Nephron (organoid): ENCODE results near the gene PDSS2.

Experiments
- H3K27ac Mint-ChIP-seq, 3 experiments: 2 replicates each; pipeline ENCODE4 v1.8.0; 2020; ENCODE audit warnings: mixed read lengths in 3 of 3, mild to moderate bottlenecking in 2 of 3, moderate library complexity in 1 of 3
- H3K27me3 Mint-ChIP-seq: 2 replicates; pipeline ENCODE4 v1.8.0; 2021; ENCODE audit warnings: low read depth, mild to moderate bottlenecking, moderate library complexity, mixed read lengths
- H3K36me3 Mint-ChIP-seq: 2 replicates; pipeline ENCODE4 v1.8.0; 2020; ENCODE audit warnings: low read depth, mixed read lengths
- H3K4me1 Mint-ChIP-seq: 2 replicates; pipeline ENCODE4 v1.8.0; 2020; ENCODE audit warnings: mixed read lengths
- H3K4me3 Mint-ChIP-seq, 3 experiments: 2 replicates each; pipeline ENCODE4 v1.8.0; 2020; ENCODE audit warnings: mild to moderate bottlenecking in 3 of 3, mixed read lengths in 3 of 3, moderate library complexity in 2 of 3
- H3K9me3 Mint-ChIP-seq: 2 replicates; pipeline ENCODE4 v1.8.0; 2020; ENCODE audit warnings: mixed read lengths
- TF ChIP-seq, protein P1 (sequence below), 3 experiments: fragments of 200-600 bp; sonication (generic); IDR thresholded peaks; one replicate each; pipeline ENCODE4 v1.5.0; 2021; ENCODE audit warnings: antibody characterized with exemption in 3 of 3; ENCODE audit not compliant: unreplicated experiment in 3 of 3

PDSS2 gene

DNA sequence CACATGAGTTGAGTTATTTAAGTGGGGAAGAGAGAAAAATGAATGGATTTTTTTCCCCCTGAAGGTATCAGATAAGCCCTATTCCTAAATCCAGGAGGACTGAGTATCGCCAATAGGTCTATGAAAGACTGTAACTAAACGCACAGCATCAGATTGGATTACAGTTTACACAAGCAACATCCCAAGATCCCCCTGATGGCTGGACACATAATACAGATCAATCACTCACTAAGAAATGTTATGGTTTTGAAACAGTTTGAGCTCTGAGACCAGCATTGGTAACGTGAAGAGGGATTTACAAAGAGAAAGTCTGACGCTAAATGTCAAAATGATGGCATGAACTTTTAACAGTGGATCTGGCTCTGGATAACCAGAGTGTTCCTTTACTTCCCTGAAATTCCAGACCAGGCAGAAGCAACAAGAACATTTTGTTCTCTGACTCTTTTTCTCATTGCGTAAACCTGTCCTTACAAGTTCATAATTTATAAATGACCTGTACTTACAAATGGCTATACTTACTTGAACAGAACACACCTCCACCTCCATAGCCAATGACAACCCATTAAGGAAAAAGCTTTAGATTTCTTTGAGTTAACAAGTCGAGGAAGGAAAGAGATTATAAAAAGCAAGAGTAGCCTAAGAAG lies 212.3 kb downstream of the PDSS2 start:
- no peaks in the 10 kb centered on the region for H3K27me3 Mint-ChIP-seq
- H3K4me3 Mint-ChIP-seq: no peak overlapping the region
- no peak overlapping the region for H3K27ac Mint-ChIP-seq
- peaks cover 15% of the 10 kb centered on the region for H3K4me1 Mint-ChIP-seq
- H3K36me3 Mint-ChIP-seq: no peaks in the 10 kb centered on the region
- TF ChIP-seq, protein P1, sequence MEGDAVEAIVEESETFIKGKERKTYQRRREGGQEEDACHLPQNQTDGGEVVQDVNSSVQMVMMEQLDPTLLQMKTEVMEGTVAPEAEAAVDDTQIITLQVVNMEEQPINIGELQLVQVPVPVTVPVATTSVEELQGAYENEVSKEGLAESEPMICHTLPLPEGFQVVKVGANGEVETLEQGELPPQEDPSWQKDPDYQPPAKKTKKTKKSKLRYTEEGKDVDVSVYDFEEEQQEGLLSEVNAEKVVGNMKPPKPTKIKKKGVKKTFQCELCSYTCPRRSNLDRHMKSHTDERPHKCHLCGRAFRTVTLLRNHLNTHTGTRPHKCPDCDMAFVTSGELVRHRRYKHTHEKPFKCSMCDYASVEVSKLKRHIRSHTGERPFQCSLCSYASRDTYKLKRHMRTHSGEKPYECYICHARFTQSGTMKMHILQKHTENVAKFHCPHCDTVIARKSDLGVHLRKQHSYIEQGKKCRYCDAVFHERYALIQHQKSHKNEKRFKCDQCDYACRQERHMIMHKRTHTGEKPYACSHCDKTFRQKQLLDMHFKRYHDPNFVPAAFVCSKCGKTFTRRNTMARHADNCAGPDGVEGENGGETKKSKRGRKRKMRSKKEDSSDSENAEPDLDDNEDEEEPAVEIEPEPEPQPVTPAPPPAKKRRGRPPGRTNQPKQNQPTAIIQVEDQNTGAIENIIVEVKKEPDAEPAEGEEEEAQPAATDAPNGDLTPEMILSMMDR (IDR thresholded peaks at IDR 0.05; ENCODE audit: unreplicated experiment in 3 of 3): no peak
- no peaks in the 10 kb centered on the region for H3K9me3 Mint-ChIP-seq

DNA sequence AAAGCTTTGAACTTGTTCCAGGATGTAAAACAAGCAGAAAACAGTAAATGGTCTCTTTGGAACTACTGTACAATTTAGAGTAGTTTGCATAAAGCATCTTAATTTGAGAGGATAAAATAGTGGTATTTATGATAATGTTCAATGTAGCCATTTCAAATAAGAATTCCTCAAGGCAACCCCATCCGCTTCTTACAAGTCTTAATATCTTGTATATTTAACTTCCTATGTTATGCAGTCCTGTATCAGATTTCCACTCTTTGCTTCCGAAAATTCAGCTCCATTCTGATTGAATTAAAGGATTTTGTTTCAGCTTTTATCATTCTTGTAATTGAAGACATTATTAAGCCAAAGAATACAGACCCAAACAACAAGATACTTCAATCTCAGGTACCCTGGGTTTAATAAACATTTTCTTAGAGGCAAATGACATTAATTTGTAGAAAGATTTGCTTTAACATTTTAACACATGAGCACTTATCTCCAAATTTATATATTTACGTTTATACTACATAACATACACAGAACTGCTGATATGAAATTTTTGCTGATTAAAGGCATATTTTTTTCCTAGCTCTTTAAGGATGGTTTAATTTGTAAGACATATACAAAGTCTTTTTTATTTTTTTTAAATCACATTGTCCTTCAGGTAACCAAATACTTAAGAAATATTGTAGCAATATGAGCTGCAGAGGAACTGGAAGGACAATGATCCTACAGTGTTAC lies 213.0 kb downstream of the PDSS2 start:
- Mint-ChIP-seq H3K27me3 (no peaks in the 10 kb centered on the region), H3K9me3 (no peaks in the 10 kb centered on the region), H3K36me3 (peaks cover 5% of the 10 kb centered on the region), H3K4me1 (peaks cover 20% of the 10 kb centered on the region), H3K27ac (peak overlapping the region in 1 of 3 experiments; percentile 17), H3K4me3 (no peak overlapping the region)
- TF ChIP-seq, protein P1 (IDR thresholded peaks at IDR 0.05; ENCODE audit: unreplicated experiment in 3 of 3): no peak

DNA sequence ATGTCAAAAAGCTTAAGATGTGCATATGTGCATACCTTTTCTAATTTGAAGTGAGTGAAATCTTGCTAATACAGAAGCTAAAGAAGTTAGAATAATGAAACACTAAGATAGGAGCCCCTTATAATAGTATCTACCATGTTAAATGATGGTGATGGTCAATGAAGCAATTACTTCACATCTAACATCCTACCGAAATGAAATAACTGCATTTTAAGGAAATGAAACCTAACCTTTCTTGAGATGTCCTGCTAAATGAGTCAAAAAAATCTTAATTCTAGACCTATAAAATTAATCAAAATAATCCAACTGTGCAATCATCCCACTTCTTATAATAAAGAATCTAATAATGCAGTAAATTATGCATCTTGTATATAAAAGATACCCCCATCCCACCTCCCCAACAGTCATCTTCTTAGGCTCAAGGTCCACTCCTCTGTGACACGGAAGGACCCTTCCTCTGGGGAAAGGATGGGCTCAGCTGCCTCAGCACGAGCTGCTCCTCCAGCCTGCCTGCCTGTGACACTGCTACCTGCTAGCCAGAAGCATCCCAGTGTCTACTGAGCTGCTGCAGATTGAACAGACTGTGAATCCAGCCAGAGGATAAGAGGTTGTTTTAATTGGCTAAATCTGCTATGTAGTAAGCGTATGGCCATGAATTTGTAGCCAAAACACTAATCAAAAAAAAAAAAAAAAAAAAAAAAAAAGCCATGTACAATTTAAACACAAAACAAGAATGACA lies 214.5 kb downstream of the PDSS2 start:
- no peak overlapping the region for H3K4me3 Mint-ChIP-seq
- no peak overlapping the region for H3K27ac Mint-ChIP-seq
- no peaks in the 10 kb centered on the region for H3K9me3 Mint-ChIP-seq
- no peaks in the 10 kb centered on the region for H3K27me3 Mint-ChIP-seq
- TF ChIP-seq, protein P1 (IDR thresholded peaks at IDR 0.05; ENCODE audit: unreplicated experiment in 3 of 3): no peak
- peaks cover 21% of the 10 kb centered on the region for H3K4me1 Mint-ChIP-seq
- peaks cover 5% of the 10 kb centered on the region for H3K36me3 Mint-ChIP-seq

GRCh38 chr6:107244082-107244741 lies 215.2 kb downstream of the PDSS2 start:
- peaks cover 5% of the 10 kb centered on the region for H3K36me3 Mint-ChIP-seq
- no peaks in the 10 kb centered on the region for H3K9me3 Mint-ChIP-seq
- H3K4me3 Mint-ChIP-seq: no peak overlapping the region

GRCh38 chr6:107243471-107243870 lies 215.9 kb downstream of the PDSS2 start:
- Mint-ChIP-seq H3K36me3 (peaks cover 5% of the 10 kb centered on the region), H3K4me3 (no peak overlapping the region), H3K9me3 (no peaks in the 10 kb centered on the region), H3K27ac (no peak overlapping the region), H3K4me1 (peaks cover 21% of the 10 kb centered on the region), H3K27me3 (no peaks in the 10 kb centered on the region)
- TF ChIP-seq, protein P1 (IDR thresholded peaks at IDR 0.05; ENCODE audit: unreplicated experiment in 3 of 3): no peak

More at GRCh38 chr6:107244082-107244741, 215.2 kb downstream of the PDSS2 start:
- Mint-ChIP-seq H3K27ac (no peak overlapping the region), H3K4me1 (peaks cover 21% of the 10 kb centered on the region), H3K27me3 (no peaks in the 10 kb centered on the region)
- TF ChIP-seq, protein P1 (IDR thresholded peaks at IDR 0.05; ENCODE audit: unreplicated experiment in 3 of 3): no peak
